Activated T-cell treated with anti-CD3 and anti-CD28 coated beads, Interleukin-2, amount 50 U/mL, for 24 hours (primary cell): Measurements from ENCODE around the gene CDC34.
A peak's percentile ranks its signal among the peaks of the same experiment; 100 is the strongest.

Experiments
- DNase-seq: peaks from one replicate; pipeline ENCODE4 v3.0.0-alpha.2; 2020
- H3K27ac Mint-ChIP-seq: 2 replicates; pipeline ENCODE4 v1.8.0; 2020; ENCODE audit warnings: mild to moderate bottlenecking, mixed read lengths
- H3K27me3 Mint-ChIP-seq: 2 replicates; pipeline ENCODE4 v1.8.0; 2020; ENCODE audit warnings: mixed read lengths
- H3K36me3 Mint-ChIP-seq: 2 replicates; pipeline ENCODE4 v1.8.0; 2020; ENCODE audit warnings: low read depth, mixed read lengths
- H3K4me1 Mint-ChIP-seq: 2 replicates; pipeline ENCODE4 v1.8.0; 2020; ENCODE audit warnings: low read depth, mixed read lengths
- H3K4me3 Mint-ChIP-seq: 2 replicates; pipeline ENCODE4 v1.8.0; 2020; ENCODE audit warnings: mild to moderate bottlenecking, moderate library complexity, mixed read lengths
- H3K9me3 Mint-ChIP-seq: 2 replicates; pipeline ENCODE4 v1.8.0; 2020; ENCODE audit warnings: mixed read lengths

CDC34 gene

DNA sequence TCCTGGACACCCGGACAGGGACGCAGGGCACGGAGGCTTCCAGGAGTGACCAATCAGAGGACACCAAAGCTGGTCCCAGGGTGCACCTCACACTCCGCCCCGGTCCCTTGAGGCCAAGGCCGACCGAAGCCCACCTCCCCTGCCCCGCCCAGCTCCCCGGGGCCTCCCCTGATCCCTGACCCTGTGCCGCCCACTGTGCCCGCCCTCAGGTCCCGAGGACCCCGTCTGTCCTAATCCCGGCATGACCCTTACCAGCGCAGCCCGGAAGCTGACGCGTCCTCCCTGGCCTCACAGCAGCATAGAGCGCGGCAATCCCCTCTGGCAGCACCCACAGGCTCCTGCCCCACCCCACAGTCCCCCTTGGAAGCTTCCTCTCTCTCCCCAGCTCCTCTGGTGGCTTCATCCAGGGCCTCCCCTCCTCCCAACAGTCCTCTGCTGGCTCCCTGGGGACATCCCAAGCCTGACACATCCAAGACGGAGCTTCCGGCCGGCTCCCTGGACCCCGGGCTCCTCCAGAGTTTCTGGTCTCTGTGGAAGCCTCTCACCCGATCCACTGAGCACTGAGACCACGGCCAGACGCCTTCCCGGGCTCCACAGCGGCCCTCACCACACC lies 7.4 kb upstream of the CDC34 start:
- no peak for DNase-seq
- H3K27ac Mint-ChIP-seq = no peak overlapping the region
- H3K4me3 Mint-ChIP-seq = no peak overlapping the region
- H3K27me3 Mint-ChIP-seq = no peaks in the 10 kb centered on the region
- no peaks in the 10 kb centered on the region for H3K36me3 Mint-ChIP-seq
- H3K4me1 Mint-ChIP-seq = peaks cover 5% of the 10 kb centered on the region
- no peaks in the 10 kb centered on the region for H3K9me3 Mint-ChIP-seq

- Mint-ChIP-seq H3K4me1 (peaks cover 4% of the 10 kb centered on the region), H3K4me3 (no peak overlapping the region), H3K27me3 (no peaks in the 10 kb centered on the region), H3K27ac (no peak overlapping the region), H3K9me3 (no peaks in the 10 kb centered on the region), H3K36me3 (no peaks in the 10 kb centered on the region)
- DNase-seq = no peak
Measured at GRCh38 chr19:525029-525428, 6.5 kb upstream of the CDC34 start.

DNA sequence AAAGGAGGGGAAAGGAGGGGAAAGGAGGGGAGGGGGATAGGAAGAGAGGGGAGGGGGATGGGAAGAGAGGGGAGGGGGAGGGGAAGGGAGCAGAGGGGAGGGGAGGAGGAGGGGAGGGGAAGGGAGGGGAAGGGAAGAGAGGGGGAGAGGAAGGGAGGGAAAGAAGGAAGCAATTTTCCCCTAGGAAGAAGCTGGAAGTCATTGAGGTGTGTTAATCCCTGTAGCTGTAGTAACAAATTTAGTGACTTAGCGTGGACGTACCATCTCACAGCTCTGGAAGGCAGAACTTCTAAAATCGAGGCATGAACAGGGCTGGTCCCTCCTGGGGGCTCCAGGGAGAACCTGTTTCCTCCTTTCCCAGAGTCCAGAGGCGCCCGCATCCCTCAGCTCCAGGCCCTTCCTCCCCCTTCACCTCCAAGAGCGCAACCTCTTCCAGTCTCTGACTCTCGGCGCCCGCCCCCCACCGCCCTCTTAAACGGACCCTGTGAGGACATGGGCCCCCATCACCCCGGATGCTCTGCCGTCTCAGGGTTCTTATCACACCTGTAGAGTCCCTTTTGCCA lies 5.6 kb upstream of the CDC34 start:
- peaks cover 11% of the 10 kb centered on the region for H3K4me1 Mint-ChIP-seq
- H3K36me3 Mint-ChIP-seq = no peaks in the 10 kb centered on the region
- no peak overlapping the region for H3K27ac Mint-ChIP-seq
- H3K9me3 Mint-ChIP-seq = no peaks in the 10 kb centered on the region
- no peak overlapping the region for H3K4me3 Mint-ChIP-seq
- DNase-seq = no peak
- no peaks in the 10 kb centered on the region for H3K27me3 Mint-ChIP-seq

DNA sequence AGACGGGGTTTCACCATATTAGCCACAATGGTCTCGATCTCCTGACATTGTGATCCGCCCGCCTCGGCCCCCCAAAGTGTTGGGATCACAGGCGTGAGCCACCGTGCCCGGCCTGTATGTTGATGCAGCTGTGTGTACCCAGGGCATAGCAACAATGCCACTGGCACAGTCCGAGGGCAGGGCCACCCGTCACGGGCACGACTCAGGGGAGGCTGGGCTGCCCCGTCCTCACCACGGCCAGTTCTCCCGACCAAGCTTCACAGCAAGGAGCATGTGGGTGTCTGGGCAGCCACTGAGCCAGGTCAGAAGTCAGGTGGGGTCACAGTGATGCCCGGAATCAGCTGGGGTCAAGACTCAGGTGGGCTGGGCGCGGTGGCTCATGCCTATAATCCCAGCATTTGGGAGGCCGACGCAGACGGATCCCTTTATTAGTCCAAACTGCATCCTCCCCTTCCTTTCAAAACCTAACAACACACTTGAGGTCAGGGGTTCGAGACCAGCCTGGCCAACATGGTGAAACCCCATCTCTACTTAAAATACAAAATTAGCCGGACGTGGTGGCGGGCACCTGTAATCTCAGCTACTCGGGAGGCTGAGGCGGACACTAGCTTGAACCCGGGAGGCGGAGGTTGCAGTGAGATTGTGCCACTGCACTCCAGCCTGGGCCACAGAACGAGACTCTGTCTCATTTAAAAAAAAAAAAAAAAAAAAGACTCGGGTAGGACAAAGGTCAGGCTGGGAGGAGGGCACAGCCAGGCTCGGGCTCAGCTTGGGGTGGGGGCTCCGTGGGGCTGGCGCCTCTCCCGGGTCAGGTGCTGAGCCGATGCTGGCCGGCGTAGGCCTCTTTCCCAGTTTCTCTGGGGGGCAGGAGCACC lies 1.2 kb upstream of the CDC34 start:
- Mint-ChIP-seq H3K9me3 (no peaks in the 10 kb centered on the region), H3K27ac (peak overlapping the region; percentile 93)

DNA sequence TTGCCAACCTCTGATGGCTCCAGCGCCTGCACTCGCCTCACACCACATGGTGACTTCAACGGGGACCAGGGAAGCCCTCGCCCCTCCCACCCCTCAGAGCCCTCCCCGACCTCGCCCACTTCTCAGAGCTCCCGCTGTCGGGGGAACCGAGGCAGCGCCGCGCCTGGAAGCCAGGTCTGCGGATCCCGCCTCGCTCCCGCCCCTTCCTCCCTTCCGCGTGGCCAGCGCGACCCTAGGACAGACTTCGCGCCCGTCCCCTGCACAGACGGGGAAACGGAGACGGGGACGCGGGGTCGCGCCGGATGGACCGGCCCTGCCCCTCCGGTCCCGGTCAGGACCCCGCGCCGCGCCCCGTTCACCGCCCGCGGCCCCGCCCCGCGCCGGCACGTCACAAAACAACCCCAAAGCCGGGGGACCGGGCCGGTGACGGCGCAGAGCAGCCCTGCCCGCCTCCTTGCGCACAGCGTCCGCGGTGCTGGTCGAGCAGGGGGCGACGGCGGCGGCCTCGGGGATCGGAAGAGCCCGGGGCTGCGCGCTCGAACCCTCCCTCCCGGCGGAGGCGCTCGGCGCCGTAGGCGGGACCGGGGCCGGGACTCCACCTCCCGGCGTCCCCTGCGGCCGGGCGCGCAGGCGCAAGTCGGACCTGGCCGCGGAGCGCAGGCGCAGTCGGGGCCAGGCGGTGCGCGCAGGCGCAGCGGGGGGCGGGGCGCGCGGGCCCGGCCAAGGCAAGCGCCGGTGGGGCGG lies 379 bp upstream of the CDC34 start:
- peak; percentile 91 for DNase-seq
- peak overlapping the region; percentile 93 for H3K27ac Mint-ChIP-seq
- peaks cover 7% of the 10 kb centered on the region for H3K36me3 Mint-ChIP-seq
- no peaks in the 10 kb centered on the region for H3K27me3 Mint-ChIP-seq
- H3K9me3 Mint-ChIP-seq = no peaks in the 10 kb centered on the region
- H3K4me3 Mint-ChIP-seq = peak overlapping the region; percentile 83
- peaks cover 29% of the 10 kb centered on the region for H3K4me1 Mint-ChIP-seq

More for the DNA sequence above, 1.2 kb upstream of the CDC34 start:
- Mint-ChIP-seq H3K4me3 (peak overlapping the region; percentile 83), H3K4me1 (peaks cover 29% of the 10 kb centered on the region), H3K36me3 (peaks cover 4% of the 10 kb centered on the region), H3K27me3 (no peaks in the 10 kb centered on the region)
- no peak for DNase-seq

GRCh38 chr19:532561-533363 lies 1.2 kb downstream of the CDC34 start:
- peak; percentile 53 for DNase-seq
- peak overlapping the region; percentile 85 for H3K27ac Mint-ChIP-seq

GRCh38 chr19:533364-534058 lies 2.0 kb downstream of the CDC34 start:
- Mint-ChIP-seq H3K4me3 (peak overlapping the region; percentile 87), H3K9me3 (no peaks in the 10 kb centered on the region), H3K27me3 (no peaks in the 10 kb centered on the region), H3K4me1 (peaks cover 27% of the 10 kb centered on the region), H3K36me3 (peaks cover 25% of the 10 kb centered on the region), H3K27ac (peak overlapping the region; percentile 40)
- DNase-seq = no peak

More at GRCh38 chr19:532561-533363, 1.2 kb downstream of the CDC34 start:
- Mint-ChIP-seq H3K27me3 (no peaks in the 10 kb centered on the region), H3K36me3 (peaks cover 18% of the 10 kb centered on the region), H3K4me3 (peak overlapping the region; percentile 87), H3K4me1 (peaks cover 29% of the 10 kb centered on the region), H3K9me3 (no peaks in the 10 kb centered on the region)

- Mint-ChIP-seq H3K27ac (no peak overlapping the region), H3K27me3 (no peaks in the 10 kb centered on the region), H3K36me3 (peaks cover 31% of the 10 kb centered on the region), H3K4me3 (peak overlapping the region; percentile 87), H3K4me1 (peaks cover 27% of the 10 kb centered on the region), H3K9me3 (no peaks in the 10 kb centered on the region)
- DNase-seq = no peak
Measured at GRCh38 chr19:534088-534487, 2.5 kb downstream of the CDC34 start.

DNA sequence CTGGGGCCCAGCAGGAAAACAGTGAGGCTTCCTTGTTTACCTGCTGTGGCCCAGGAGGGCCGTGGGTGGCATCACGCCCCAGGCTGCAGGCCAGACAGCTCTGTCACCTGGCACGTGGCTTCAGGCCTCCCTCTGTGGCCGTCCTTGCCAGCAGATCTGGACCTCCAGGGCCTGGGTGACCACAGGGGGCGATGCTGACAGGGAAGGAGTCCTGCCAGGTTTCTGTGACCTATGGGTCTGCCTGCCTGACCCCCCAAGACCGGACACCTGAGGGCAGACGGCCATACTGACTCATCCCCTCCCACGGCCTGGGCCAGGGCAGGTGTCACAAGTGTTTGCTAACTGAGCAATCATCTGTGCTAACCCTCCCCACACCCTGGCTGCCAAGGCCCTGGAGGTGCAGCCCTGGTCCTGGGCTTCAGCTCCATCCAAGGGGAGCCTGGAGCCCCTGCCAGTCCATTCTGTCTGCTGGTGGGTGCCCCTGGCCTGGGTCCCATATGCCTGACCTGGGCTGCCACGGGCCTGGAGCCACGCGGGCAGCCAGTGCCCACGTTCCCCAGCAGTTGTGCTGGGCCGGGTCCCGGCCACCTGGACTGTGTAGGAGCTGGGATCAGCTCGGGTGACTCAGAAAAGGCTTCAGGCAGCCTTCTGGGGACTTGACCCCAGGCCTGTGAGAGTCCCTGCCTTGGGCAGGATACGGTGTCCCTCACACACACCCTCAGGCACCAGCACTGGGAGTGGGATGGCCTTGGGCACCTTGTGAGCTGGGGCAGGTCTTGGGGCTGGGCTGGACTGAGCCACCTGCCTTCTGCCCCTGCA lies 3.7 kb downstream of the CDC34 start:
- peak overlapping the region; percentile 35 for H3K4me3 Mint-ChIP-seq
- H3K36me3 Mint-ChIP-seq = peaks cover 37% of the 10 kb centered on the region
- H3K9me3 Mint-ChIP-seq = no peaks in the 10 kb centered on the region
- no peak for DNase-seq
- peaks cover 24% of the 10 kb centered on the region for H3K4me1 Mint-ChIP-seq
- H3K27me3 Mint-ChIP-seq = no peaks in the 10 kb centered on the region
- H3K27ac Mint-ChIP-seq = no peak overlapping the region

- Mint-ChIP-seq H3K27me3 (no peaks in the 10 kb centered on the region), H3K36me3 (peaks cover 37% of the 10 kb centered on the region), H3K9me3 (no peaks in the 10 kb centered on the region), H3K4me3 (no peak overlapping the region), H3K27ac (no peak overlapping the region), H3K4me1 (peaks cover 18% of the 10 kb centered on the region)
- no peak for DNase-seq
Measured at GRCh38 chr19:536031-536880, 4.7 kb downstream of the CDC34 start.

- H3K27ac Mint-ChIP-seq = no peak overlapping the region
- H3K36me3 Mint-ChIP-seq = peaks cover 40% of the 10 kb centered on the region
- peaks cover 18% of the 10 kb centered on the region for H3K4me1 Mint-ChIP-seq
- H3K4me3 Mint-ChIP-seq = no peak overlapping the region
- H3K9me3 Mint-ChIP-seq = no peaks in the 10 kb centered on the region
- no peak for DNase-seq
- H3K27me3 Mint-ChIP-seq = no peaks in the 10 kb centered on the region
Measured at GRCh38 chr19:536881-537404, 5.4 kb downstream of the CDC34 start.
